SU-DHL-6 (cell line): ENCODE measurements around the gene THEM5.

ENCODE experiments used
- EZH2phosphoT487 ChIP-seq: fragments of 200-600 bp; sonication (generic), shearing (Covaris generic); conservative IDR thresholded peaks from 2 replicates; pipeline ENCODE4 v1.6.1; 2018; ENCODE audit warnings: mild to moderate bottlenecking, antibody characterized with exemption, low read length, moderate library complexity, mixed read lengths
- TF ChIP-seq, protein P1 (sequence below): fragments of 200-600 bp; sonication (generic); IDR thresholded peaks from one replicate; pipeline ENCODE4 v1.5.1; 2017; ENCODE audit warnings: antibody characterized with exemption, mild to moderate bottlenecking, low read length, moderate library complexity; ENCODE audit not compliant: insufficient read depth, poor library complexity, severe bottlenecking

DNA sequence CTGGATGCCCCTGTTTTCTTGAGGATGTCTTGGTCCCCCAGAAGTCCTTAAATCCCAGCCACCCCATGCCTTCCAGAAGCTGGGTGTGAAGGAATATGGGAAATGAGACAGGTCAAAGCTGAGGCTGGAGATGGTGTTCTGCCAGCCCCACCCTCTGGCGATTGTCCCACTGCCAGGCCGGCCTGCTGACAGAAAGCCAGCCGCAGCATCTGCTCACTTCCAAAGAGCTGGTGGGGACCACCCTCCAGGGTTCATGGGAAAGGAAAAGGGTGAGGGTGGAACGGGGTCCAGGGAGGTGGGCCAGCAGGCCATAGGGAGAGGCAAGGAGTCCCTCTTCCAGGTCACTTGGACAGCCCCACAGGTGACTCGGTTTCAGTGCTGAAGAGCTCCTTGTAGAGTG, 46.4 kb downstream of the THEM5 start:
- TF ChIP-seq, protein P1, sequence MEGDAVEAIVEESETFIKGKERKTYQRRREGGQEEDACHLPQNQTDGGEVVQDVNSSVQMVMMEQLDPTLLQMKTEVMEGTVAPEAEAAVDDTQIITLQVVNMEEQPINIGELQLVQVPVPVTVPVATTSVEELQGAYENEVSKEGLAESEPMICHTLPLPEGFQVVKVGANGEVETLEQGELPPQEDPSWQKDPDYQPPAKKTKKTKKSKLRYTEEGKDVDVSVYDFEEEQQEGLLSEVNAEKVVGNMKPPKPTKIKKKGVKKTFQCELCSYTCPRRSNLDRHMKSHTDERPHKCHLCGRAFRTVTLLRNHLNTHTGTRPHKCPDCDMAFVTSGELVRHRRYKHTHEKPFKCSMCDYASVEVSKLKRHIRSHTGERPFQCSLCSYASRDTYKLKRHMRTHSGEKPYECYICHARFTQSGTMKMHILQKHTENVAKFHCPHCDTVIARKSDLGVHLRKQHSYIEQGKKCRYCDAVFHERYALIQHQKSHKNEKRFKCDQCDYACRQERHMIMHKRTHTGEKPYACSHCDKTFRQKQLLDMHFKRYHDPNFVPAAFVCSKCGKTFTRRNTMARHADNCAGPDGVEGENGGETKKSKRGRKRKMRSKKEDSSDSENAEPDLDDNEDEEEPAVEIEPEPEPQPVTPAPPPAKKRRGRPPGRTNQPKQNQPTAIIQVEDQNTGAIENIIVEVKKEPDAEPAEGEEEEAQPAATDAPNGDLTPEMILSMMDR, result no peak
- TF ChIP-seq EZH2phosphoT487, result no peak
